ENCODE results near the gene CYP4A22.
"Not testable (repeated sequence)": the region's sequence is repeated elsewhere in the genome, so short reads cannot be mapped to it uniquely, and the experiment has no call there.

Gene CYP4A22

GRCh38 chr1:47147047-47147785 is 10.0 kb downstream of the CYP4A22 start:
- POLR2A ChIA-PET = no interaction called here
- CTCF ChIA-PET = interaction anchor here (0.8 kb wide), 1 partner anchor 46 kb away, joined by 3 read pairs; no protein-coding TSS in a partner anchor
- TF ChIP-seq TARDBP (IDR thresholded peaks at IDR 0.05) = no peak
- TF ChIP-seq SUZ12 (IDR thresholded peaks at IDR 0.05) = no peak
- TF ChIP-seq ELF4 (IDR thresholded peaks at IDR 0.05) = no peak
- TF ChIP-seq CTBP1 (IDR thresholded peaks at IDR 0.05; ENCODE audit: borderline replicate concordance) = no peak
- no peak for TF ChIP-seq L3MBTL2 (conservative IDR thresholded peaks at IDR 0.05)
- no peak for TF ChIP-seq BHLHE40 (IDR thresholded peaks at IDR 0.05; ENCODE audit: borderline replicate concordance)
- TF ChIP-seq FOXM1 (IDR thresholded peaks at IDR 0.05; ENCODE audit: borderline replicate concordance) = no peak
- no peak for TF ChIP-seq NFRKB (IDR thresholded peaks at IDR 0.05)
- no peak for TF ChIP-seq FOXA1 (IDR thresholded peaks at IDR 0.05)
- TF ChIP-seq LEF1 (IDR thresholded peaks at IDR 0.05; ENCODE audit: borderline replicate concordance) = no peak
- no peak for DNase-seq (ENCODE audit: extremely low spot score)

DNA sequence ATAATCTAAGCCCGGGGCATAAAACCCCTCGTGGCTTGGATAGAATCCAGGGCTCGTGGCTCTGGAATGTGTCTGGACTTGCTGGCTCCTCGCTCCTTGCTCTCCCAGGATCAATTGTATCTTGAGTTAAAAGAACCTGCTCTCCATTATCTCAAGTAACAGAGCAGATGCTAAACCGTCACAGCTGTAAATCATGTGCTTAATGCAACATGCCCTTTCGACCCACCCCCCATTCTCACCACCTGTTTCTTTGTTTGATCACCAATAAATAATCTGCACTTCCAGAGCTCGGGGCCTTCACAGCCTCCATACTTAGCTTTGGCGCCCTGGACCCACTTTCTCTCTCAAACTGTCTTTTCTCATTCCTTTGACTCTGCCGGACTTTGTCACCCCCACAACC is 11.9 kb downstream of the CYP4A22 start:
- DNase-seq (ENCODE audit: extremely low spot score); POLR2A ChIA-PET: not testable (repeated sequence)
- CTCF ChIA-PET = interaction anchor here (0.6 to 1.5 kb wide), 3 partner anchors 30 to 958 kb away, joined by 3 to 7 read pairs (median 4); no protein-coding TSS in a partner anchor

DNA sequence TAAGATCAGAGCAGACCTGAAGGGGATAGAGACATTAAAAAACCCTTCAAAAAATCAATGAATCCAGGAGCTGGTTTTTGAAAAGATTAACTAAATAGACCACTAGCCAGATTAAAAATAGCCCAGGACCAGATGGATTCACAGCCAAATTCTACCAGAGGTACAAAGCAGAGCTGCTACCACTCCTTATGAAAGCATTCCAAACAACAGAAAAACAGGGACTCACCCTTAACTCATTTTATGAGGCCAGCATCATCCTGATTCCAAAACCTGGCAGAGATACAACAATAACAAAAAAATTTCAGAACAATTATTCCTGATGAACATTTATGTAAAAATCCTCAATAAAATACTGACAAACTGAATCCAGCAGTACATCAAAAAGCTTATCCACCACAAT is 19.2 kb downstream of the CYP4A22 start:
- POLR2A ChIA-PET; DNase-seq (ENCODE audit: extremely low spot score): not testable (repeated sequence)
- CTCF ChIA-PET = interaction anchor here (0.9 kb wide), 1 partner anchor 22 kb away, joined by 3 read pairs; no protein-coding TSS in a partner anchor

GRCh38 chr1:47157957-47158356 is 20.7 kb downstream of the CYP4A22 start:
- CTCF ChIA-PET; DNase-seq (ENCODE audit: extremely low spot score); POLR2A ChIA-PET: not testable (repeated sequence)

DNA sequence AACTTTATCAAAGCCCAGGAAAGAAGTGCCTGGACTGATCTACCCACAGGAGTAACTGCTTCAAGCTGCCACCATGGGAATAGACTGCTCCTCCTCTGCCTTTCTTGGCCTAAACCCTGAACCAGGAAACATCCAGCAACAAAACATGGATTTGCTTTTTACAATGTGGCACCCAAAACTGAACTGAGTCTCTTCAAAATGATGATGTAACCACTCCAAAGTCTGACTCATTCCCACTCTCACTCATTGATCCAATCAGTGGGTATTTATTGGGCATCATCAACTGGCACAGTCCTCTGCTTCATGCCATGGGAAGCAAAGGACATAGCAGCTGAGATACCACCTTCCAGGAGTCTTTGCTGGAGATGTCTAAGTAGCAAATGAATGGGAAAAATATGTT is 23.5 kb downstream of the CYP4A22 start:
- CTCF ChIA-PET = no interaction called here
- POLR2A ChIA-PET = no interaction called here
- TF ChIP-seq SUZ12 (IDR thresholded peaks at IDR 0.05) (no peak), L3MBTL2 (conservative IDR thresholded peaks at IDR 0.05) (no peak), FOXA1 (IDR thresholded peaks at IDR 0.05) (no peak), SP1 (IDR thresholded peaks at IDR 0.05) (no peak), ZNF384 (IDR thresholded peaks at IDR 0.05) (no peak), ELF4 (IDR thresholded peaks at IDR 0.05) (no peak), BHLHE40 (IDR thresholded peaks at IDR 0.05; ENCODE audit: borderline replicate concordance) (no peak), NFRKB (IDR thresholded peaks at IDR 0.05) (no peak), FOXK2 (IDR thresholded peaks at IDR 0.05) (no peak), LEF1 (IDR thresholded peaks at IDR 0.05; ENCODE audit: borderline replicate concordance) (no peak), ARNT (IDR thresholded peaks at IDR 0.05) (no peak), FOXM1 (IDR thresholded peaks at IDR 0.05; ENCODE audit: borderline replicate concordance) (no peak), HDGF (IDR thresholded peaks at IDR 0.05; ENCODE audit: borderline replicate concordance) (no peak)
- no peak for DNase-seq (ENCODE audit: extremely low spot score)

DNA sequence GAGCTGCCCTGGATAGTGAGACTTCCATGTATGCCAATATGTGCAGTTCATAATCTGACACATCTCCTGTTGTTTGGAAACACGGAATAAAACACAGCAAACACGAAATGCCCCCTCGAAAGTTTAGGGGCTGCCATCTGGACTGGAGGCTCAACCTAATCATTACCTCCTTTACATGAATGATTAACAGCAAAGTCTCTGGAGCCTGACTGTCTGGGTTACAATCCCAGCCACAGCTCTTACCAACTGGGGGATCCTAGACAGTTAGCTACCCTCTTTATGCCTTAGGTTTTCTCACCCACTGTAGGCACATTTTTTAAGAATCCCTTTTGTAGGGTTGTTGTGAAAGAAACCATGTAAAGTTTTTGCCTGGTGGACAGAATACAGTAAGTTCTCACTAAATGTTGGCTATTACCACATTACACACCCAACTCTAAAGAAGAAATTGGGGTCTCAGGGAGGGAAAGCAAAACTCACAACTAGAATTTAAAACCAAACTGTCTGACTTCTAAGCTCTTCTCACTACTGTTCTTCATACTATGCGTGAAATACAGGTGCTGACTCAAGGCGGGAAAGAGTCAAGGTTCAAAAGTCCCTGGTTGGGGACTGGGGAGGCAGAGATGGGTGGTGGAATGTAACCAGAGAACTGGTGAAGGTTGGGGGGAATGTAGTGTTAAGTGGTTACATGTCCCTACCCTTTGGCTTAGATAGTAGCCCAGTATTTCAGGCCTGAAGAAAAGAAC is 24.2 kb downstream of the CYP4A22 start:
- no peak for TF ChIP-seq TARDBP (IDR thresholded peaks at IDR 0.05)
- TF ChIP-seq LEF1 (IDR thresholded peaks at IDR 0.05; ENCODE audit: borderline replicate concordance) = no peak
- no peak for TF ChIP-seq ARNT (IDR thresholded peaks at IDR 0.05)
- CTCF ChIA-PET = no interaction called here
- DNase-seq (ENCODE audit: extremely low spot score) = no peak
- POLR2A ChIA-PET = no interaction called here

DNA sequence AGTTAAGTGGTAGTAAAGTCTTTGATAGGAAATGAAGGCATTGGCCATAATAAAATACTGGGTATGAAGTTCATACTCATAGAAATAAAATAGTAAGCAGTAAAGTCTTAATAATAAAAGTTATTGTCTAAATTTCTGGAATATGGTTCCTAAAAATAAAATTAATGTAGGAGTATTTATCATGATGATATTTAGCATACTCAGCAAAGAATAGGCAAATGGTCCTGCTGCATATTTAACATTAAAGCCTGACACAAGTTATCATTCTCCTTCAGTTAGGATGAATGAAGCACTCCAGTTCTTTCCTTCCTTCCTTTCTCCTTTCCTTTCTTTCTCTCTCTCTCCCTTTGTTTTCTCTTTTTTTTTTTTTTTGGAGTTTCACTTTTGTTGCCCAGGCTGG is 27.3 kb downstream of the CYP4A22 start:
- POLR2A ChIA-PET = no interaction called here
- CTCF ChIA-PET = no interaction called here
- no peak for TF ChIP-seq SUZ12 (IDR thresholded peaks at IDR 0.05)
- TF ChIP-seq FOXA1 (IDR thresholded peaks at IDR 0.05) = no peak
- TF ChIP-seq NFRKB (IDR thresholded peaks at IDR 0.05) = no peak
- TF ChIP-seq ZNF384 (IDR thresholded peaks at IDR 0.05) = no peak
- TF ChIP-seq ARNT (IDR thresholded peaks at IDR 0.05) = no peak
- no peak for TF ChIP-seq HDGF (IDR thresholded peaks at IDR 0.05; ENCODE audit: borderline replicate concordance)
- TF ChIP-seq FOXK2 (IDR thresholded peaks at IDR 0.05) = no peak
- no peak for TF ChIP-seq L3MBTL2 (conservative IDR thresholded peaks at IDR 0.05)
- no peak for TF ChIP-seq ELF4 (IDR thresholded peaks at IDR 0.05)
- no peak for TF ChIP-seq SP1 (IDR thresholded peaks at IDR 0.05)
- no peak for TF ChIP-seq LEF1 (IDR thresholded peaks at IDR 0.05; ENCODE audit: borderline replicate concordance)
- DNase-seq (ENCODE audit: extremely low spot score) = no peak

- CTCF ChIA-PET = no interaction called here
- DNase-seq (ENCODE audit: extremely low spot score) = no peak
- no peak for TF ChIP-seq TARDBP (IDR thresholded peaks at IDR 0.05)
- no peak for TF ChIP-seq LEF1 (IDR thresholded peaks at IDR 0.05; ENCODE audit: borderline replicate concordance)
- TF ChIP-seq HDGF (IDR thresholded peaks at IDR 0.05; ENCODE audit: borderline replicate concordance) = no peak
- TF ChIP-seq SUZ12 (IDR thresholded peaks at IDR 0.05) = no peak
- no peak for TF ChIP-seq FOXK2 (IDR thresholded peaks at IDR 0.05)
- TF ChIP-seq FOXM1 (IDR thresholded peaks at IDR 0.05; ENCODE audit: borderline replicate concordance) = no peak
- no peak for TF ChIP-seq SP1 (IDR thresholded peaks at IDR 0.05)
- no peak for TF ChIP-seq ZNF384 (IDR thresholded peaks at IDR 0.05)
- POLR2A ChIA-PET = no interaction called here
Measured at GRCh38 chr1:47172782-47173181, 35.5 kb downstream of the CYP4A22 start.

GRCh38 chr1:47174656-47175020 is 37.4 kb downstream of the CYP4A22 start:
- ChIA-PET POLR2A (no interaction called here), CTCF (interaction anchor here (0.7 to 2.5 kb wide), 5 partner anchors 10 to 89 kb away, joined by 3 to 10 read pairs (median 4); partner anchors contain the start of gene PDZK1IP1)
- no peak for DNase-seq (ENCODE audit: extremely low spot score)
- TF ChIP-seq SUZ12 (IDR thresholded peaks at IDR 0.05) (no peak), ARNT (IDR thresholded peaks at IDR 0.05) (no peak), ELF4 (IDR thresholded peaks at IDR 0.05) (no peak), L3MBTL2 (conservative IDR thresholded peaks at IDR 0.05) (no peak), NFRKB (IDR thresholded peaks at IDR 0.05) (no peak), SP1 (IDR thresholded peaks at IDR 0.05) (no peak), BHLHE40 (IDR thresholded peaks at IDR 0.05; ENCODE audit: borderline replicate concordance) (no peak), HDGF (IDR thresholded peaks at IDR 0.05; ENCODE audit: borderline replicate concordance) (no peak), ZNF384 (IDR thresholded peaks at IDR 0.05) (no peak), FOXA1 (IDR thresholded peaks at IDR 0.05) (no peak), TARDBP (IDR thresholded peaks at IDR 0.05) (no peak)

Data from HEK293T (cell line).